ENCODE measurements around the gene QSOX2.

GRCh38 chr9:136171801-136172411 lies 73.7 kb downstream of the QSOX2 start:
- TF ChIP-seq CTCF (IDR thresholded peaks at IDR 0.05; ENCODE audit: low read length) (no peak), EZH2 (IDR thresholded peaks at IDR 0.05; ENCODE audit: borderline replicate concordance, low read length) (no peak)
